SU-DHL-6 (cell line): ENCODE measurements around the gene WDR33.

Experiments used
- H2AFZ ChIP-seq: fragments of 200-600 bp; sonication (generic); 2 replicates; pipeline ENCODE4 v1.6.1; 2014; ENCODE audit warnings: low read depth, mild to moderate bottlenecking, moderate library complexity, mixed read lengths, antibody characterized with exemption, low read length; ENCODE audit not compliant: severe bottlenecking
- H3F3A ChIP-seq: fragments of 200-600 bp; shearing (Covaris generic); 2 replicates; pipeline ENCODE4 v1.6.0; 2016; ENCODE audit warnings: antibody characterized with exemption, mild to moderate bottlenecking; ENCODE audit not compliant: insufficient read depth
- H3K27ac ChIP-seq: fragments of 200-600 bp; sonication (generic); 2 replicates; pipeline ENCODE4 v1.5.1; 2016; ENCODE audit warnings: low read depth, mild to moderate bottlenecking, low read length, moderate library complexity, mixed read lengths
- H3K27me3 ChIP-seq: fragments of 200-600 bp; sonication (generic), shearing (Covaris generic); 2 replicates; pipeline ENCODE4 v1.6.0; 2014; ENCODE audit warnings: mild to moderate bottlenecking, low read length
- H3K36me3 ChIP-seq: fragments of 200-600 bp; sonication (generic); 2 replicates; pipeline ENCODE4 v1.6.1; 2014; ENCODE audit warnings: mild to moderate bottlenecking, low read length, mixed read lengths
- H3K4me2 ChIP-seq: fragments of 300-600, 200-600 bp; shearing (Covaris generic), sonication (generic); 2 replicates; pipeline ENCODE4 v1.6.0; 2014; ENCODE audit warnings: low read length, low read depth, mild to moderate bottlenecking; ENCODE audit not compliant: poor library complexity, severe bottlenecking
- H3K4me3 ChIP-seq: fragments of 200-600 bp; sonication (generic); 2 replicates; pipeline ENCODE4 v1.5.1; 2014; ENCODE audit warnings: antibody characterized with exemption, low read length, mild to moderate bottlenecking, mixed read lengths; ENCODE audit not compliant: insufficient read depth, poor library complexity, severe bottlenecking
- H3K79me2 ChIP-seq: fragments of 200-600 bp; sonication (generic); 2 replicates; pipeline ENCODE4 v1.6.1; 2014; ENCODE audit warnings: mild to moderate bottlenecking, low read length, moderate library complexity; ENCODE audit not compliant: insufficient read depth
- H3K9ac ChIP-seq: fragments of 200-600 bp; sonication (generic); 2 replicates; pipeline ENCODE4 v1.7.0; 2014; ENCODE audit warnings: mild to moderate bottlenecking, low read length
- H3K9me2 ChIP-seq: fragments of 200-600 bp; sonication (generic); replicated peaks from 2 replicates; pipeline ENCODE4 v1.6.1; 2014; ENCODE audit warnings: low read length; ENCODE audit not compliant: insufficient read depth
- H3K9me3 ChIP-seq: fragments of 200-600 bp; sonication (generic); 2 replicates; pipeline ENCODE4 v1.6.1; 2014; ENCODE audit warnings: low read length, mixed read lengths; ENCODE audit not compliant: insufficient read depth
- H4K20me1 ChIP-seq: fragments of 200-600 bp; sonication (generic); 2 replicates; pipeline ENCODE4 v1.6.1; 2014; ENCODE audit warnings: low read depth, mild to moderate bottlenecking, antibody characterized with exemption, low read length, moderate library complexity, mixed read lengths
- EZH2phosphoT487 ChIP-seq: fragments of 200-600 bp; sonication (generic), shearing (Covaris generic); conservative IDR thresholded peaks from 2 replicates; pipeline ENCODE4 v1.6.1; 2018; ENCODE audit warnings: mild to moderate bottlenecking, antibody characterized with exemption, low read length, moderate library complexity, mixed read lengths
- TF ChIP-seq, protein P1 (sequence below): fragments of 200-600 bp; sonication (generic); IDR thresholded peaks from one replicate; pipeline ENCODE4 v1.5.1; 2017; ENCODE audit warnings: antibody characterized with exemption, mild to moderate bottlenecking, low read length, moderate library complexity; ENCODE audit not compliant: insufficient read depth, poor library complexity, severe bottlenecking

The WDR33 gene

GRCh38 chr2:127683056-127683455 lies 127.9 kb downstream of the WDR33 start:
- H3K27me3 ChIP-seq = no peaks in the 10 kb centered on the region
- H3K4me3 ChIP-seq = no peak overlapping the region
- H3K36me3 ChIP-seq = no peaks in the 10 kb centered on the region
- H3K9ac ChIP-seq = no peak overlapping the region
- no peak for TF ChIP-seq EZH2phosphoT487
- no peaks in the 10 kb centered on the region for H3K79me2 ChIP-seq
- H3K9me3 ChIP-seq = no peaks in the 10 kb centered on the region
- no peaks in the 10 kb centered on the region for H3F3A ChIP-seq
- no peaks in the 10 kb centered on the region for H4K20me1 ChIP-seq
- H3K4me2 ChIP-seq = no peak overlapping the region
- H3K27ac ChIP-seq = no peak overlapping the region
- no peaks in the 10 kb centered on the region for H3K9me2 ChIP-seq
- no peak overlapping the region for H2AFZ ChIP-seq

DNA sequence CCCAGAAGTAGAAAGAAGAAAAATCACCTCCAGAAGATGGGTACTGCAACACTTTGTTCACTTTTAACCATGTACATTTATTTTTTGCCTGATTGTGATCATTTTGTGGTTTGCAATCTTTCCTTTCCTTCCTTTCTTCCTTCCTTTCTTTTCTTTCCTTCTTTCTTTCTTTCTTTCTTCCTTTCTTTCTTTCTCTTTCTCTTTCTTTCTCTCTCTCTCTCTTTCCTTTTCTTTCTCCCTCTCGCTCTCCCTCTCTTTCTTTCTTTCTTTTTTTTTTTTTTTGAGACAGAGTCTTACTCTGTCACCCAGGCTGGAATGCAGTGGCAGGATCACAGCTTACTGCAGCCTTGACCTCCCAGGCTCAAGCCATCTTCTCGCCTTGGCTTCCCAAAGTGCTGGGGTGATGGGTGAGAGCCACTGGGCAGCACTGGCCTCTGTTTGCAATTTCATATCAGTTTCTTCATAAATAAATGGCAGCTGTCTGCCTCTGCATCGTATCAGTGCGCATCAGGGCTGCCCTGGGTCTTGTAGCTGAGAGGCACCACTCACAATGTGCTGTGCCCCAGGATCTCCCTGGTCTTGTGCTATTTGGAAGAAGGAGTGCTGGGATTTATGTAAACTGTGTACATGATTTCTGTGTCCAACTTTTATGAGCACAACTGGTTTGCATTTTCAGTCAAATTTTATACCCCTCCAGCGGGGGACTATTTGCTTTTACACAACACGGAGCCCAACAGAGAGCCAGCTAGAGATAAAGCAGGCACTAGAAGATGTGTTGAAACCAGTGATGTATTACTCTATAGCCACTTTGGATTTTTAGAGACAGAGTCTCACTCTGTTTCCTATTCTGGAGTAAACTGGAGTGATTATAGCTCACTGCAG lies 128.8 kb downstream of the WDR33 start:
- TF ChIP-seq, protein P1, sequence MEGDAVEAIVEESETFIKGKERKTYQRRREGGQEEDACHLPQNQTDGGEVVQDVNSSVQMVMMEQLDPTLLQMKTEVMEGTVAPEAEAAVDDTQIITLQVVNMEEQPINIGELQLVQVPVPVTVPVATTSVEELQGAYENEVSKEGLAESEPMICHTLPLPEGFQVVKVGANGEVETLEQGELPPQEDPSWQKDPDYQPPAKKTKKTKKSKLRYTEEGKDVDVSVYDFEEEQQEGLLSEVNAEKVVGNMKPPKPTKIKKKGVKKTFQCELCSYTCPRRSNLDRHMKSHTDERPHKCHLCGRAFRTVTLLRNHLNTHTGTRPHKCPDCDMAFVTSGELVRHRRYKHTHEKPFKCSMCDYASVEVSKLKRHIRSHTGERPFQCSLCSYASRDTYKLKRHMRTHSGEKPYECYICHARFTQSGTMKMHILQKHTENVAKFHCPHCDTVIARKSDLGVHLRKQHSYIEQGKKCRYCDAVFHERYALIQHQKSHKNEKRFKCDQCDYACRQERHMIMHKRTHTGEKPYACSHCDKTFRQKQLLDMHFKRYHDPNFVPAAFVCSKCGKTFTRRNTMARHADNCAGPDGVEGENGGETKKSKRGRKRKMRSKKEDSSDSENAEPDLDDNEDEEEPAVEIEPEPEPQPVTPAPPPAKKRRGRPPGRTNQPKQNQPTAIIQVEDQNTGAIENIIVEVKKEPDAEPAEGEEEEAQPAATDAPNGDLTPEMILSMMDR = no peak
- no peak for TF ChIP-seq EZH2phosphoT487
- Histone ChIP-seq H4K20me1 (no peaks in the 10 kb centered on the region), H3K9ac (no peak overlapping the region), H3K9me2 (no peaks in the 10 kb centered on the region), H3K4me2 (no peak overlapping the region), H3K4me3 (no peak overlapping the region), H2AFZ (no peak overlapping the region), H3K9me3 (no peaks in the 10 kb centered on the region), H3F3A (no peaks in the 10 kb centered on the region), H3K27ac (no peak overlapping the region), H3K79me2 (no peaks in the 10 kb centered on the region), H3K36me3 (no peaks in the 10 kb centered on the region), H3K27me3 (no peaks in the 10 kb centered on the region)

DNA sequence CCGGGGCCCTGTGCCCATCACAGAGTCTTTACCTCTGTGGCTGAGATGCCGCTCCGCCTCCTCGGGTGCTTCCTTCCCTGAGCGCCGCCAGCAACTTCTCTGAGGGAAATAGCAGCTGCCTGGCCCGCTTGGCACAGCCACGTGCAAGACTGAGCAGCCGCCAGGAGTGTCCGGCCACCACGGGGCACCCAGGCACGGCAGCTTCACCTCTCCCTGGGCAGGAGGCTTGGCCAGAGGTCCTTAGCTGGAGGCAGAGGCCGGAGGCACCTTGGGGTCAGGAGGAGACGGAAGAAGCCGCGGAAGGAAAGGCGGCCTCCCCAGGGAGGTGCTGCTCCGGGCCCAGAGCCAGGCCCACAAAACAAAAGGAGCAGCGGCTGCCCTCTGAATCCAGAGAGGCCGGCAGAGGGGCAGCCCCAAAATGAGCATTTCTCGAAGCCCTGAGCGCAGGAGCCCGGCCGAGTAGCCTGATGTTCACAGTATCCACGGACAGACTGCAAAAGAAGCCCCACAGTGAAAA lies 129.6 kb downstream of the WDR33 start:
- no peak overlapping the region for H2AFZ ChIP-seq

More for the DNA sequence above, 129.6 kb downstream of the WDR33 start:
- Histone ChIP-seq H3K4me2 (no peak overlapping the region), H3K36me3 (no peaks in the 10 kb centered on the region), H4K20me1 (no peaks in the 10 kb centered on the region), H3K9ac (no peak overlapping the region), H3K9me2 (no peaks in the 10 kb centered on the region), H3K4me3 (no peak overlapping the region), H3K9me3 (no peaks in the 10 kb centered on the region), H3F3A (no peaks in the 10 kb centered on the region), H3K27ac (no peak overlapping the region), H3K27me3 (no peaks in the 10 kb centered on the region), H3K79me2 (no peaks in the 10 kb centered on the region)
- no peak for TF ChIP-seq EZH2phosphoT487
- TF ChIP-seq, protein P1 = no peak
